Thyroid gland (tissue), 4 donors: ENCODE measurements around the gene ALOX12. TPM values are rescaled to one million over a fixed set of nuclear protein-coding genes. Genes with fewer than 3 reads are reported as not detected.

Experiments used
- DNase-seq, 2 donors: peaks; one replicate each; pipeline ENCODE4 v3.0.0-alpha.2; 2019
- H3K27ac ChIP-seq, 3 donors: fragments of 200-600 bp; sonication (generic); 1 replicate in 2 of 3; 2 replicates in 1 of 3; pipeline ENCODE4 v1.5.1; 2016 to 2019; ENCODE audit warnings: mild to moderate bottlenecking in 1 of 3, moderate library complexity in 1 of 3
- H3K27me3 ChIP-seq: fragments of 200-600 bp; sonication (generic); one replicate; pipeline ENCODE4 v1.5.1; 2019
- H3K36me3 ChIP-seq, 2 donors: fragments of 200-600 bp; sonication (generic); one replicate each; pipeline ENCODE4 v1.5.1; 2016 to 2019
- H3K4me1 ChIP-seq, 2 donors: fragments of 200-600 bp; sonication (generic); one replicate each; pipeline ENCODE4 v1.5.1; 2017 to 2019
- H3K4me3 ChIP-seq, 3 donors: fragments of 200-600 bp; sonication (generic); replicated peaks in 1 of 3; 1 replicate in 2 of 3; 2 replicates in 1 of 3; pipeline ENCODE4 v1.5.1; 2016; ENCODE audit warnings: mild to moderate bottlenecking in 1 of 3
- H3K9me3 ChIP-seq: fragments of 200-600 bp; sonication (generic); one replicate; pipeline ENCODE4 v1.5.1; 2017
- POLR2A ChIP-seq, 2 donors: fragments of 450-650 bp; IDR thresholded peaks; one replicate each; pipeline ENCODE4 v1.6.1; 2017; ENCODE audit warnings: antibody characterized with exemption in 2 of 2, mild to moderate bottlenecking in 2 of 2, moderate library complexity in 1 of 2
- WGBS, 2 donors: methylation state at CpG; one replicate each; pipeline ENCODE4 v1.1.5; 2017; 5-methylcytosine and 5-hydroxymethylcytosine counted together
- intact Hi-C: fragments of 100-400 bp; cut with DNase I; formaldehyde crosslinking; loops from one replicate; pipeline ENCODE4 v1.15.1; 2023
- total RNA-seq, 4 donors: library from RNA; depleted of rRNA; stranded (reverse); fragments of >200 nt; gene quantifications; one replicate each; pipeline ENCODE4 v1.2.3, GENCODE V29; 2016
- TF ChIP-seq, protein P1 (sequence below), 6 experiments: fragments of 200-600 bp in 3 of 6; fragments of 450-650 bp in 3 of 6; sonication (generic) in 3 of 6; IDR thresholded peaks; one replicate each; pipeline ENCODE4 v1.5.1; 2016 to 2019; ENCODE audit warnings: antibody characterized with exemption in 6 of 6, mild to moderate bottlenecking in 2 of 6, inconsistent platforms in 1 of 6, moderate library complexity in 1 of 6

Gene ALOX12
- total RNA-seq, 4 donors from 2014 or later = not detected

- intact Hi-C loops = no loop called here
- H3K4me1 ChIP-seq = peaks cover 35 to 49% of the 10 kb centered on the region in 2 donors
- WGBS, 2 donors = 1 to 9% methylated on average over 11 to 19 of the region's 75 CpGs
Measured at GRCh38 chr17:7014261-7014994, 18.6 kb downstream of the ALOX12 start.

GRCh38 chr17:7014995-7015958, 19.4 kb downstream of the ALOX12 start:
- TF ChIP-seq POLR2A (IDR thresholded peaks at IDR 0.05) = peak in 1 of 2 donors; percentile 56
- TF ChIP-seq, protein P1, sequence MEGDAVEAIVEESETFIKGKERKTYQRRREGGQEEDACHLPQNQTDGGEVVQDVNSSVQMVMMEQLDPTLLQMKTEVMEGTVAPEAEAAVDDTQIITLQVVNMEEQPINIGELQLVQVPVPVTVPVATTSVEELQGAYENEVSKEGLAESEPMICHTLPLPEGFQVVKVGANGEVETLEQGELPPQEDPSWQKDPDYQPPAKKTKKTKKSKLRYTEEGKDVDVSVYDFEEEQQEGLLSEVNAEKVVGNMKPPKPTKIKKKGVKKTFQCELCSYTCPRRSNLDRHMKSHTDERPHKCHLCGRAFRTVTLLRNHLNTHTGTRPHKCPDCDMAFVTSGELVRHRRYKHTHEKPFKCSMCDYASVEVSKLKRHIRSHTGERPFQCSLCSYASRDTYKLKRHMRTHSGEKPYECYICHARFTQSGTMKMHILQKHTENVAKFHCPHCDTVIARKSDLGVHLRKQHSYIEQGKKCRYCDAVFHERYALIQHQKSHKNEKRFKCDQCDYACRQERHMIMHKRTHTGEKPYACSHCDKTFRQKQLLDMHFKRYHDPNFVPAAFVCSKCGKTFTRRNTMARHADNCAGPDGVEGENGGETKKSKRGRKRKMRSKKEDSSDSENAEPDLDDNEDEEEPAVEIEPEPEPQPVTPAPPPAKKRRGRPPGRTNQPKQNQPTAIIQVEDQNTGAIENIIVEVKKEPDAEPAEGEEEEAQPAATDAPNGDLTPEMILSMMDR (IDR thresholded peaks at IDR 0.05) = no peak
- DNase-seq = no peak
- H3K4me1 ChIP-seq = peaks cover 35 to 52% of the 10 kb centered on the region in 2 donors
- no peaks in the 10 kb centered on the region for H3K9me3 ChIP-seq
- no peaks in the 10 kb centered on the region for H3K36me3 ChIP-seq
- peak overlapping the region; percentile 92 to 98 (median 94) for H3K27ac ChIP-seq
- WGBS, 2 donors = 30 to 38% methylated on average over 25 to 33 of the region's 56 CpGs
- H3K27me3 ChIP-seq = no peaks in the 10 kb centered on the region
- intact Hi-C loops = no loop called here
- peak overlapping the region in 2 of 3 donors; percentile 5 to 73 for H3K4me3 ChIP-seq

More at GRCh38 chr17:7014261-7014994, 18.6 kb downstream of the ALOX12 start:
- peak overlapping the region; percentile 92 to 98 (median 94) for H3K27ac ChIP-seq
- no peaks in the 10 kb centered on the region for H3K9me3 ChIP-seq
- H3K4me3 ChIP-seq = peak overlapping the region in 2 of 3 donors; percentile 55 to 73
- DNase-seq = peak; percentile 99
- H3K36me3 ChIP-seq = no peaks in the 10 kb centered on the region
- no peaks in the 10 kb centered on the region for H3K27me3 ChIP-seq
- TF ChIP-seq POLR2A (IDR thresholded peaks at IDR 0.05) = peak in 1 of 2 donors; percentile 76
- TF ChIP-seq, protein P1 (IDR thresholded peaks at IDR 0.05) = peak; percentile 32 to 92 (median 72)

- intact Hi-C loops = no loop called here
- Histone ChIP-seq H3K27me3 (no peaks in the 10 kb centered on the region), H3K27ac (peak overlapping the region in 2 of 3 donors; percentile 27 to 98), H3K36me3 (no peaks in the 10 kb centered on the region), H3K9me3 (no peaks in the 10 kb centered on the region), H3K4me3 (no peak overlapping the region), H3K4me1 (peaks cover 24 to 52% of the 10 kb centered on the region in 2 donors)
- TF ChIP-seq, protein P1 (IDR thresholded peaks at IDR 0.05) = no peak
- TF ChIP-seq POLR2A (IDR thresholded peaks at IDR 0.05) = no peak
- DNase-seq = no peak
- WGBS, 2 donors = 91 to 93% methylated on average over 3 of the region's 3 CpGs
Measured at GRCh38 chr17:7016418-7016817, 20.6 kb downstream of the ALOX12 start.

- Histone ChIP-seq H3K27me3 (no peaks in the 10 kb centered on the region), H3K4me1 (peaks cover 25 to 57% of the 10 kb centered on the region in 2 donors), H3K9me3 (no peaks in the 10 kb centered on the region), H3K4me3 (no peak overlapping the region), H3K36me3 (no peaks in the 10 kb centered on the region), H3K27ac (peak overlapping the region in 2 of 3 donors; percentile 85 to 98)
- intact Hi-C loops = no loop called here
- no peak for TF ChIP-seq POLR2A (IDR thresholded peaks at IDR 0.05)
- TF ChIP-seq, protein P1 (IDR thresholded peaks at IDR 0.05) = no peak
- no peak for DNase-seq
- WGBS, 2 donors = 86 to 91% methylated on average over 19 to 20 of the region's 20 CpGs
Measured at GRCh38 chr17:7016886-7017826, 21.3 kb downstream of the ALOX12 start.
